Measurements from ENCODE around the gene GMPR.

Gene GMPR

DNA sequence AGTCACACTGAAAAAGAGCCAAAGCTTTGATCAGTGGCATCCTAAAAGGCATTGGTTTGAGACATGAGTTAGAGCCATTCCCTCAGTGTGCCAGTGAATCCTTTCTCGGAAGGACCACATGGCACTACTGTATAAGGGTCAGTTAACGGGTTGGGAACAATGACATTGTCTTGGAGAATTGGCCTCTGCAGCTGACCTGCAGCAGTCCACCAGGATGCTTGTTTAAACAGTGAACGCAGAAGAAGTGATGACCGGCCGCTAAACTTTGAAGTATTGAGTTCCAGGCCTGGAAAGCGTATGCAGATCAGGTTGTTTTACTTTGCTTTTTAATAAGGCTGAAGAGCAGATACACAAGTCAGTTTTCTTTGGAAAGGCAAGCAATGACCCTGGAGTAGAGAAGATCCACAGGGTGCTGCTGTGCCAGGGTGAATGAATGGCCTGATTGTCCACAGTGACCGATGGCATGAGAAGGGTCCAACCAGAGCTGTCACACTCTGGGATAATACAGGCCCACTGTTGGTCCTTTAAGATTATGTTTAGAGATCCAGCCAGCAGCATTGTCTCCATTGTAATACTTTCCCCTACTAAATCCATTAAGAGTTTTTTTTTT, 57.8 kb downstream of the GMPR start:
- DNase-seq (ENCODE audit: low read depth in 1 of 2, low spot score in 1 of 2), result no peak

DNA sequence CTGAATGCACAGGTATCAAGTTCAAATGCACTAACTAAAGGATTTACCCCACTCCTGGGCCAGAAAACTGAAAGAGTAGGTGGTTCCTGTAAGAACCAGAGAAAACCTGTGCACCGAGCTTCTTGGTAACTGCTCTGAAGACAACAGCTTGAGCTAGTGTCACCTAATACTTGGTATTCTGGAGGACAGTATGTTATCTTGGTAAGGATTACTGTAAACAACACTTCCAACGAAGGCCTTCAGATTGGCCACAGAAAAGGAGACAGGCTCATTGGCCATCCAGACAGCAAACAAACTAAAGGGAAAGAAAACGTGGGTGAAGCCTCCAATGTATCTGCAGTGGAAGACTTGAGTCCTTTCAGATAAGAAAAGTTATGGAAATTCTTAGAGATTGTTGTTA, 61.5 kb downstream of the GMPR start:
- DNase-seq (ENCODE audit: low read depth in 1 of 2, low spot score in 1 of 2), result no peak

DNA sequence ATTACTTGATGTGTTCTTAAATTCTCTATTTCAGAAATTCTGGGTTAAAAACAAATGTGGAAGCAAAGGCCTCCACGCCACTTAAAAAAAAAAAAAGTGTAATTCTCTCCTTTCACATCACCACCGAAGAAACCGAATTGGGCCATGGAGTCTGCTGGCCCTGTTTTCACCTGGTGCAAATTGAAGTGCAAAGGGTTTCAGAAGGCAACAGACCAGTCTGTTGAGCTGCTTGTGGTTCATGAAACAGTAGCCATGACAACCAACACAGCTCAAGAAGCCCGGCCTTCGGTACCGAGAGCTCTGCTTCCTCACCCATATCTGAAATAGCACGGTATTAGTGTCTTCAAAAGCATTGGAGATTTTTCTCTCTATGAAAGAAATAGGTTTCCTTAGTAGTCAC, 63.1 kb downstream of the GMPR start:
- no peak for DNase-seq (ENCODE audit: low read depth in 1 of 2, low spot score in 1 of 2)

DNA sequence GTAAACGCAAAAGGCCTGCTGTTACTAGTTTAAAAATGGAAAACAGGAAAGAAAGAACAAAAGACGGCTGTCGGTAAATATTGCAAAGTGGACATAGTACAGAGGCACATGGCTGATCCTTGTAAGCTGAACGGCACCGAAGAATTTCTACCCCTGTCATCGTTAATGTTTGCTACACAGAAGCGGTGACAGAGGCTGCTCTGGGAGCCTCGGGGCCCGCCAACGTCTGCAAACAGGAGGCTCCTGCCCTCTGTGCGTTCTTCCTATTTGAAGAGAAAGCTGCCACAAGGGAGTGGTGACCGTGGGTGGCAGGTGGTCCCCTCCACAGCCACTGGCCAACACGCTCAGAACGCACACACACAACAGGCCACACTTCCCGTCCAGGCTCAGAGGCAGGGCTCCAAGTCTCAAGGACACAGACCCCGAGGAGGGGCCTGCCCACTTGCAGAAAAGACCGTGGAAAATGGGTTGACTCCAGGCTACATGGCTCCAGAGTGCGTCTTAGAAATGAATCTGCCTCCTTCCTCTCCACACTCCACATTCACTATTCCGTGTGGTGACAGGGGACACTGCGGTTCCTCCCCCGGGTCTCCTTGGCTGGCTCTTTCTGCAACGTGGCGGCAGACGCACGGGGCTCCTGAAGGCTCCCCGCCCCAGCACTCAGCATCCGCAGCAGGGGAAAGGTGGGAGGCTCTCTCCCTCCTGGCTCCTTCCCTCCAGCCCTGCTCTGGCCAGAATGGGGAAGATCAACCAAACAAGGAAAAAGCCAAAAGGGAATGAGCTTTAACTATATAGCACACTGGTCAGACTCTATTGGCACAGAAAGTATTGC, 64.5 kb downstream of the GMPR start:
- no peak for DNase-seq (ENCODE audit: low read depth in 1 of 2, low spot score in 1 of 2)

DNA sequence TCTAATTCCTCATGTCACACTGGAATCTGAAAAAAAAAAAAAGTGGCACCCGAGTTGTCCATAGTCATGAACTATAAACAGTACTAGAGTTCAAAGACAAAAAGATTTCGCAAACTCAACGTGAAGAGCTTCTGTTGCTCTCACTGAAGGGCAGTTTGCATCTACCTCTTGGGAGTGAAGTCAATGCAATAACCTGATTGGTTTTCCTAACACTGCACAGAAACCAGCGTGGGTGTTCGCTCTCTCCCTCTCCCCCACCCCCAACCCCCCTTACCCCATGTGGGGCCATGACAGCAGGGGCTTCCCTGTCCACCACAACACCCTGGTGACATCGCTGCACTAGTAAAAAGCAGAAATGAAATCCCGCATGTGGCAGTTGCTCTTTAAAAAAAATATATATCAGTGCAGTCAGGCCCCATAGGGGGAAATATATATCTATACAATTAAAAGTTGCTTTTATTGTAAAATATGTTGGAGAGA, 66.9 kb downstream of the GMPR start:
- no peak for DNase-seq (ENCODE audit: low read depth in 1 of 2, low spot score in 1 of 2)

DNA sequence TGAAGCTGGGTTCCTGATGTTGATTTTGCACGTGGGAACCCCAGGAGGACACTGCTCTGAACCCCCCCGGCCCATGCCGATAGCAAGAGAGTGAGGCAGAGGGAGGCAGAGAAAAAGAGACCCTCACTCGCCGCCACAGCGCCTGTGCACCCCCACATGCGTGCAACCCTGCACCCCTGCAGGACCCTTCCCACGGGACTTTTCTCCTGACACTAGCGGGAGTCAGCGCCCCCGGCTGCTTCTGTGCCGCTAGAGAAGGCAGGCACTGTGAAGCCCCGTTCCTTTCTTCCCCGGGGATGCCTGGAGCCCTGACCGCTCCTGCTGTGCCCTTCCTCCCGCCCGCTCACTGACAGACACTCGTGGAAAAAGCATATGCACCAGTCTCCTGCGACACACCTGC, 67.4 kb downstream of the GMPR start:
- DNase-seq (ENCODE audit: low read depth in 1 of 2, low spot score in 1 of 2), result no peak

DNA sequence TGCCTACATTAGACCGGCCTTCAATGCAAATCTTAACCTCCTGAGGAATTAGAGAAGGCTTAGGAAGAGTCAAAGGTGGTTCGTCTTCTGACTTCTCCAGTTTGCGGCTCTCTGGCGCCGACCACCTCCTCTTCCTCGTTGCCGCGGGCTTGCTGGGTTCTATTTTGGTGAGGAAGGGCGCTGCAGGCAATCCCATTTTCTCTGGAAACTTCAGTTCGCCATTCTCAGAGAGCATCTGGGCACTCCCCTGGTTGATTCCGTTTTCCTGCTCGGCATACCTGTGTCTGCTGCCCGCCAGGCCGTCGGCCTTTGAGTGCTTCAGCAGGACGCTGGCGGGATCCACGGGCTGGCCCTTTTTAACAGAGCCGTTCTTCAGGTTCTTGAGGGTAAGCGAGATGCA, 67.9 kb downstream of the GMPR start:
- DNase-seq (ENCODE audit: low read depth in 1 of 2, low spot score in 1 of 2), result no peak

DNA sequence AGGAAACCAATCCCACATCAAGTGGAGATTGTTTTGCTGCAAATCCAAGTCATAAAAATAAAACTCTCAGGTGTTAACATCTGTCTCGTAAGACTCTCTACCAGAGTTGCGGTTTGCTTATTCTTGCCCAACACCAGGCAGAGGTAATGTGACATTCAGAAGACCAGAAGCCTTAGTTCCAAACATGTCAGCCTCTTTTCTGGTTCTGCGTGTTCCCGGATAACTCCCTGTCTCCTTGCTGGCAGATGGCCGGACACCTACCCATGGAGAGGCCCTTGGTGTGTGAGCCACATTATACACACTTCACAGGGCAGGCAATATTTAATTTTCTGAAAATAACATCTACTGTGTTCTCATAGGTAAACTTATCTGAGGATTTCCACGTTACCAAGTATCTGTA, 73.4 kb downstream of the GMPR start:
- DNase-seq (ENCODE audit: low read depth in 1 of 2, low spot score in 1 of 2), result no peak

DNA sequence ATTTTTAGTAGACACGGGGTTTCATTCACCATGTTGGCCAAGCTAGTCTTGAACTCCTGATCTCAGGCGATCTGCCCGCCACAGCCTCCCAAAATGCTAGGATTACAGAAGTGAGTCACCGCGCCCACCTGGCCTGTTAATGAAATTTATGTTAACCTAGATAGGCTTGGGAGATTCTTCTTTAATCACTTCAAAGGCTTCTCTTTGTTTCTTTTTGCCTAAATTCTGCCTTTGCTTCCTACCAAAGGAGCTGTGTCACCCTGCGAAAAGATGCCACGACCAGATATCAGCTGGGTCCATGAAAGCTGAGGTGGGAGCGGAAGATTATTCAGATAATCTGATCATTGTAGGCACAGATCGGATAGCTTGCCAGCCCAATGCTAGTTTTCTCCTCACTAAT, 75.3 kb downstream of the GMPR start:
- no peak for DNase-seq (ENCODE audit: low read depth in 1 of 2, low spot score in 1 of 2)

DNA sequence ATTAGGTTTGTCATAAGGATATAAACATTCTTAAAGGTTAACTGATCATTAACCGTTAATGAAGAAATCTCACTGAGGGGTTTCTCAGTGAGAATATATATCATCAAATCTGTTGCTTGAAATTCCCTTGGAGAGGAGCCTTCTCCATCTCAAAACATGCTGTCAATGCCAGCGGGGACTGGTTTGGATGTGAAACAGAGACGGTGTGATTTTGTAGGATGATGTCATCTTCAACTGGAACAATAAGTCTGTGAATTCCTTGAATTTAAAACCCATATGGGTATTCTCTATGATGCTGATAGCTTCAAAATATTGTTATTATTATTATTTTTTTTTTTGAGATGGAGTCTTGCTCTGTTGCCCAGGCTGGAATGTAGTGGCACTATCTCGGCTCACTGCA, 75.9 kb downstream of the GMPR start:
- DNase-seq (ENCODE audit: low read depth in 1 of 2, low spot score in 1 of 2), result no peak

DNA sequence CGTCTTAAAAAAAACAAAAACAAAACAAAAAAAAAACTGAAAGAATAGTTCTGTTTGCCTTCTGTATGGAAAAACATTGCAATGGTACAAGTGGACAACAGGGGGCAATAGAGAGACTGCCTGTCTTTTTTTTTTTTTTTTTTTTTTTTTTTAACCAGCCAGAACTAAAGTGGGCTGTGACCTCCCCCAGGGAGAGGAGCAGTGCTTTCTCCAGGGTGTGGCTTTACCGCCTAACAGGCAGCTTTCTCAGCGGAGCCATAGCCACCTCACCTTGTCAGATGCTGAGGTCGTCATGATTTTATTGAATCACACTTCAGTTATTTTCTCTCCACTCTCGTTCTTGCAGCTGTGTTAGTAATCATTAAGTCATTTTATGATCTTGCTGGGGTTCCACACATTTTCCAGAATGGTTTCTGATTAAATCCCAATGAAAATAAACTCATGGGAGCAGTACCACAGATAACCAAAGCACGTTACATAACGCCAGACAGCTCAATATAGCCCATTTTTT, 78.4 kb downstream of the GMPR start:
- DNase-seq (ENCODE audit: low read depth in 1 of 2, low spot score in 1 of 2), result peak in 1 of 2 donors; percentile 19

DNA sequence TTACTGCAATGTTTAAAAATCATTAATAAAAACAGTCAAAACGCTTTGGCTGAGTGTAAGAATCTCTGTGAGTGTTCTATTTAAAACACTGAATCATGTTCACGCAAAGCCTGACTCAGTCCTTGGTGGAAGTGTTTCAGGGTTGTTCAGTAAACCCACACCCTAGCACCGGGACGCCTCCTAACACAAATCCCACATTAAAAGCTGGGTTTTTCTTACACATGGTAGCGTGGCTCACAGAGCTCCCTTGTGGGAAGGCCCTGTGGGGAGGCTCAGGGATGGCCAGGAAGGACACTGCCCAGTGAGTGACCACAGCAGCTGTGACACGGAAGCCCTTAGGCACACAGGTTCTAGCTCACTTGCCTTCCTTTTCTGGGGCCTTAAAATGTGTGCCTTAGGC, 80.2 kb downstream of the GMPR start:
- DNase-seq (ENCODE audit: low read depth in 1 of 2, low spot score in 1 of 2), result peak in 1 of 2 donors; percentile 49

DNA sequence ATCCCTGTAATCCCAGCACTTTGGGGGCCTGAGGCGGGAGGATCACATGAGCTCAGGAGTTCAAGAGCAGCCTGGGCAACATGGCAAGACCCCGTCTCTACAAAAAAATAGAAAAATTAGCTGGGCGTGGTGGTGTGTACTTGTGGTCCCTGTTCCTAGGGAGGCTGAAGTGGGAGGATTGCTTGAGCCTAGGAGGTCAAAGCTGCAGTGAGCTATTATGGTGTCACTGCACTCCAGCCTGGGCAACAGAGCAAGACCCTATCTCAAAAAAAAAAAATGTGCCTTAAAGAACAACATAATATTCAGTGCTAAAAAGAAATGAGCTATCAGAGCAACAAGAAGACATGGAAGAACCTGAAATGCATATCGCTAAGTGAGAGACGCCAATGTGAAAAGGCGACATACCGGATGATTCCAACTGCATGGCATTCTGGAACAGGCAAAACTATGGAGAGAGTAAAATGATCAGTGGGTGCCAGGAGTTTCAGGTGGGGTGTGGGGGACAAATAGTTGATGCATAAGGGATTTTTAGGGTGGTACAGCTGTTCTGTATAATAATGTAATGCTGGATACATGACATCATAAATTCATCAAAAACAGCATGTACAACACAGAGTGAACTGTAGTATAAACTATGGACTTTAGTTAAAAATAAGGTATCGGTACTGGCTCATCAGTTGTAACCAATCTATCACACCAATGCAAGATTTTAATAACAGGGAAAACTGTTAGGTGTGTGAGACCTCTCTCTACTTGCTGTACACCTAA, 80.8 kb downstream of the GMPR start:
- no peak for DNase-seq (ENCODE audit: low read depth in 1 of 2, low spot score in 1 of 2)

DNA sequence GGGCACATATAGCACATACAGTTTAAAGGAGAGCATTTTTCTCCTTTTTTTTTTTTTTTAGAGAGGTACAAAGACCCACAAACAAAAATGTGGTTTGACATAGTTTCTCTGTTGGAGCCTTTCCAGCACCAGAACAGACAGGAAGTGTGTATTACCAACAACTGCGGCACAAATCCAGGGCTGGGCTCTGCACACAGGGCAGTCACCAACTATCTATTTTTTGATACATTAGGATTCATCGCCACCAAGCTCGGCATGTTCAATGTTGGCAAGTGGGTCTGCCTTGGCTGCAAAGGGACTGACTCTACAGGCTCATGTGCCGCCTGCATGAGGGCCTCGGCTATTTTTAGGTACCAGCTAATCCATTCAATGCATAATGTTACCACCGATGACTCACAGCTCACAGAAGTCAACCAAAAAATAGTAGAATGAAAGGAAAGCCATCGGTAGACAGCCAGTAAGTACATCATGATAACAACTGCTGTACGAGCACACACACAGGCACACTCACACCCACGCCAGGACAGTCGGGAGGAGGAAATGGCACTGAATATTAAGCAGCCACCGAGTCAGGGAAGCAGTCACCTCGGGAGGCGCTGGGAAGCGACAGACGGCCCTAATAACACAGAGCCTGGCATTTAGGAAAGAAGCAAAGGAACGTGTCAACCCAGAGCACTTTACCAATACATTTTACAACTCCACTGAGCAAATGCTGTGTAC, 81.6 kb downstream of the GMPR start:
- peak; percentile 26 to 72 for DNase-seq (ENCODE audit: low read depth in 1 of 2, low spot score in 1 of 2)

DNA sequence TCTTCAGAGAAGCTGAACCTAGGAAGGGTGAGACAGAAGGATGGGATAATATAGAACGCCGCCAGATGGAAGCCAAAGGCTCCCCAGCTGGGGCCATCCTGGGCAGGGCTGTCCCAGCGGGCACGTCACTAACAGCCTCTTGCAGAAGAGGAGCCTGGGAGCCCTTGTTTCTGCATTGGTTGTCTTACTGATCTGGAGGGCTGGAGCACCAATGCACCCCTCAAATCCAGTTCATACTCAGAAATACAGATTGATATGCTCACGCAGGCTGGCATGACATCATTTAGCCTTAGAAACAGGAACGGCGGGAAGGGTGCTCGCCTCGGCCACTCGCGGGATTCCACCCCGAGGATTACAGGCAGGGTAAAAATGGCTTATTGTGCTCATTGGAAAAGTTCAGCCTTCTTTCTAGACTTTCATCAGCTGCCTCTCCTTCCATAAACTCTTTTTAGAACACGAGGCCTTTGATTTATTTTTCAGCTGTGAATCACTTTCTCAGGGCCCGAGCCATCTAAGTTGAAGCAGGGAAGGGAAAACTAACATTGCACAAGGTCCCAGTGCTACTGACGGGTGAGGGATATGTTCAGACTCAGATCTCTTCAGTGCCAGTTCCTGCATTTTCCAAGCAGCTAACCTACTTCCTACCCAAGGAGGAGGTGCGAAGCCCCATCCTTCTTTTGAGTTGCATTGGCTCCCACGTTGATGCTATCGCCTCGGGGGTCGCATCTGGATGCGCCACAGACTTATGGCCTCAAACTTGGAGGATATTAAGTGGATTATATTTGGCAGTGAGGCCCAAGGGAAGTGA, 82.3 kb downstream of the GMPR start:
- no peak for DNase-seq (ENCODE audit: low read depth in 1 of 2, low spot score in 1 of 2)

DNA sequence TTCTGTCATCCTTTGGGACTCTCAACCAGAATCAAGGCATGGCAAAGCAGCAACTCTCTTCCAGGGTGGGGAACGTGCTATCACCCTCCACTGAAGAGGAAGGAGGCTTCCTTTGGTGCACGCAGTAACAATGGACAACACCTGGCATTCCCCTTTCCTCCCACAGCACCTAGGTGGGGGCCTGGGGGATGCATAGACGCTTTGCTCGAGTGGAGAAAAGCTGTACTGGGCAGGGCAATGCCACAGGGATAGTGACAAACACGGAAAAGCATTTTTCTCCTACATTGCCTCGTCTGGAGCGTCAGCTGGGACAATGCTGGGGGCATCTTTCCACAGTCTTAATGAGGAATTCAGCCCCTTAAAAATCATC, 82.9 kb downstream of the GMPR start:
- no peak for DNase-seq (ENCODE audit: low read depth in 1 of 2, low spot score in 1 of 2)

DNA sequence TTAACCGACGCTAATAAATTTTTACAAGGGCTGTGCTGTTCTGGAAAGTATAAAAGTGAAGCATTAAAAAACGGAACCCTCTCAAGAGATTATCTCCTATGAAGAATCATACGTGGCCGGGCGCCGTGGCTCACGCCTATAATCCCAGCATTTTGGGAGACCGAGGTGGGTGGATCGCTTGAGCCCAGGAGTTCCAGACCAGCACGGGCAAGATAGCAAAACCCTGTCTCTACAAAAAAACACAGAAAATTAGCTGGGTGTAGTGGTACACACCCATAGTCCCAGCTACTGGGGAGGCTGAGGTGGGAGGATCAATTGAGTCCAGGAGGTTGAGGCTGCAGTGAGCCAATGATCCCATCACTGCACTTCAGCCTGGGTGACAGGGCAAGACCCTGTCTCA, 83.4 kb downstream of the GMPR start:
- DNase-seq (ENCODE audit: low read depth in 1 of 2, low spot score in 1 of 2), result no peak

DNA sequence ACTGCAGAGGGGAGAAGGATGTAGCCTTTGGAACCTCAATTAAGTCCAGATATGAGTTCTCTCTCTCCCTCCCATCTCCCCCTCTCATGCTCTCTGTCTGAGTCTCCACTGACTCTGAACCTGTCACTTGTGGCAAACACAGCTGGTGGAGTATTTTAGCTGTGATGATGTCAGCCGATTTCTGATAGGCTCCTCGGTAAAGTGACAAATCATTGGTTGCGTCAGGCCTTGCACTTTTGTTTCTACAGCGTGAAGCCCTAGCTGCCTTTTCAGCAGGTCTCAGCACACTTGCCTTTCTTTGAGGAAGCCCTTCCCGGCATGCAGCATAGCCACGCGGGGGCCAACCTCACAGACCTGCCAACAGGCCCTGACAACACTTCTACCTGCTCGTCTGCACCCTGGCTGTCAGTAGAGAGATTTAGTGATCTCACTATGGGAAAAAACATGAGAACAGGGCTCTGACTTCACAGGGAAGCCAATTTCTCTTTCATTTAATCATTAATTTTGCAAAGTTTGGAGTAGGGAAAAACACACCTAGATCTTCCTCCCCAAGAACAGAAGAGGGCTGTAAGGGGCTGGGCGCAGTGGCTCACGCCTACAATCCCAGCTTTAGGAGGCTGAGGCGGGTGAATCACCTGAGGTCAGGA, 84.4 kb downstream of the GMPR start:
- DNase-seq (ENCODE audit: low read depth in 1 of 2, low spot score in 1 of 2), result peak; percentile 40 to 80

DNA sequence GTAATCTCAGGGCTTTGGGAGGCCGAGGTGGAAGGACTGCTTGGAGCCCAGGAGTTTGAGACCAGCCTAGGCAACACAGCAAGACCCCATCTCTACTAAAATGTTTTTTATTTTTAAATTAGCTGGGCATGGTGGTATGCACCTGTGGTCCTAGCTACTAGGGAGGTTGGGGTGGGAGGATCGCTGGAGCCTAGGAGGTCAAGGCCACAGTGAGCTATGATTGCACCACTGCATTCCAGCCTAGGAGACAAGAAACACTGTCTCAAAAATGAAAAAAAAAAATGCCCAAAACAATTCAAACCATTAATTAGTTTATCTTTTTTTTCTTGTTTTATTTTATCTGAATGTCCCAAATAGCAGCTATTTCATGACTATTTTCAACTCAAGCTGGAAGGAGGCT, 85.8 kb downstream of the GMPR start:
- no peak for DNase-seq (ENCODE audit: low read depth in 1 of 2, low spot score in 1 of 2)
